Motor neuron (in vitro differentiated cells): ENCODE results near the gene PNPLA2. TPM values are rescaled to one million over a fixed set of nuclear protein-coding genes. Genes with fewer than 3 reads are reported as not detected.
A peak's percentile ranks its signal among the peaks of the same experiment; 100 is the strongest.

Experiments
- ATAC-seq, 8 experiments: fragments of 200-7000 bp; cut with Tn5 transposase; replicated peaks in 6 of 8; 2 replicates each; pipeline ENCODE4 v1.8.0; 2021; ENCODE audit warnings: mild to moderate bottlenecking in 8 of 8, moderate library complexity in 8 of 8
- H3K27ac ChIP-seq, 2 donors: fragments of 250-450 bp; sonication (Bioruptor Pico); 2 replicates each; pipeline ENCODE4 v1.9.0; 2021; ENCODE audit warnings: antibody characterized with exemption in 2 of 2, mild to moderate bottlenecking in 2 of 2, moderate library complexity in 1 of 2
- H3K4me1 ChIP-seq, 2 donors: fragments of 250-450 bp; sonication (Bioruptor Pico); replicated peaks in 1 of 2; 2 replicates each; pipeline ENCODE4 v1.6.1; 2021; ENCODE audit warnings: antibody characterized with exemption in 2 of 2, mild to moderate bottlenecking in 2 of 2, moderate library complexity in 1 of 2
- H3K4me3 ChIP-seq, 5 donors: fragments of 250-450 bp; sonication (Bioruptor Pico); 2 replicates each; pipeline ENCODE4 v1.9.0; 2021; ENCODE audit warnings: antibody characterized with exemption in 5 of 5, mild to moderate bottlenecking in 5 of 5, moderate library complexity in 4 of 5
- WGBS, 10 experiments: fragments of 450-650 bp; shearing (Covaris generic); methylation state at CpG; one replicate each; pipeline ENCODE4 v1.0.0; 2022; 5-methylcytosine and 5-hydroxymethylcytosine counted together
- in situ Hi-C, 9 experiments: fragments of 400-800 bp; cut with MboI; loops; one replicate each; pipeline ENCODE4 v1.15.0; 2021; ENCODE audit warnings: low sequenced_read_pairs in 9 of 9, low pct_unique_long_range_greater_than_20kb in 2 of 9; ENCODE audit not compliant: unreplicated experiment in 9 of 9
- total RNA-seq, 8 experiments: library from RNA; unstranded; fragments of 300-600 nt; gene quantifications; 2 replicates each; pipeline versions ENCODE4 v1.2.3 to v1.2.4, GENCODE V29; 2022

The PNPLA2 gene
- total RNA-seq, 8 experiments from 2014 or later, result 5.2 to 58.7 (median 13.1) TPM

GRCh38 chr11:796565-797295 lies 22.0 kb upstream of the PNPLA2 start:
- WGBS, 10 experiments, result 0 to 20% (median 6%) methylated on average over 1 to 6 of the region's 18 CpGs; no CpG with 5 or more reads in 7 of the 10 experiments
- peaks cover 23 to 28% of the 10 kb centered on the region in 2 donors for H3K4me1 ChIP-seq
- in situ Hi-C loops, result no loop called here
- H3K4me3 ChIP-seq, result peak overlapping the region; percentile 54 to 79 (median 61)
- ATAC-seq, result peak in 5 of 8 experiments; percentile 0 to 2 (median 0)
- H3K27ac ChIP-seq, result peak overlapping the region; percentile 95 to 97

DNA sequence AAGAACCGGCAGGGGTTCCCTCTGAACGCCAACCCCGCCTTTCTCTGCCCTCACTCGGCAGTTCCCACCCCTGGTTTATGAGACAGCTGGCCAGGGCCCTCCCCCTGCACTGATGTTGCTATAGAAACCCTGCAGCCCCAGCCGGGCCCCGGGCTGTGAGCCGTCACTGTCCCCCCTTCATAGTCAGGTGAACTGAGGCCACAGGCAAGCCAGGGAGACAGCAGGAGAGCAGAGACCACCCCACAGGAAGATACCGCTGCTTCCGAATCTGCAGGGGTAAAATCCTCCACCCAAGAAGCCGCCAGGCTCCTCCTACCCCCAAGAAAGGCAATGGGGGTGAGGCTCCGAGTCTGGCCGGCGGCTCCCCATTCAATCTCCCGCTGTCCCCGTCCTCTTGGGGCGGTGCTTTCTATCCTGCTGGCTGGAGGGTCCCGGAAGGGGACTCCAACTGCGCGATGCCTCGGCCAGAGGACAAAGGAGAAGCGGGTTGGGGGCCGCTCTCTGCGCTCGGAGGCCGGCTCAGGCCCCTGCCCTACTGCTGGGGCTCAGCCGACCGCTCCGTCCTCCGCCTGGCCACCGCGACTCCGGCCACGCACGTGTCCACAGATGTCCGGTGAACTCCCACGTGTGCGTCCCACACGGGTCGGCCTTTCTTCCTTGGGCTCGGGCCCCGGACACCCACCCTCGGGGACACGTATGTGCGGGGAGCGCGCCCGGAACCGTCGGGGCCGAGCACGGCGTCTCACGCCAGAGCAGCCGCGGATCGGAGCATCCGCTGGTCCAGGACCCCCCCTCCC lies 21.2 kb upstream of the PNPLA2 start:
- ATAC-seq, result peak; percentile 40 to 76 (median 68)
- in situ Hi-C loops, result no loop called here
- Histone ChIP-seq H3K4me3 (peak overlapping the region; percentile 54 to 79 (median 61)), H3K27ac (peak overlapping the region; percentile 95 to 97), H3K4me1 (peaks cover 23 to 28% of the 10 kb centered on the region in 2 donors)
- WGBS, 10 experiments, result 0% methylated on average over 3 to 7 of the region's 57 CpGs; no CpG with 5 or more reads in 6 of the 10 experiments

DNA sequence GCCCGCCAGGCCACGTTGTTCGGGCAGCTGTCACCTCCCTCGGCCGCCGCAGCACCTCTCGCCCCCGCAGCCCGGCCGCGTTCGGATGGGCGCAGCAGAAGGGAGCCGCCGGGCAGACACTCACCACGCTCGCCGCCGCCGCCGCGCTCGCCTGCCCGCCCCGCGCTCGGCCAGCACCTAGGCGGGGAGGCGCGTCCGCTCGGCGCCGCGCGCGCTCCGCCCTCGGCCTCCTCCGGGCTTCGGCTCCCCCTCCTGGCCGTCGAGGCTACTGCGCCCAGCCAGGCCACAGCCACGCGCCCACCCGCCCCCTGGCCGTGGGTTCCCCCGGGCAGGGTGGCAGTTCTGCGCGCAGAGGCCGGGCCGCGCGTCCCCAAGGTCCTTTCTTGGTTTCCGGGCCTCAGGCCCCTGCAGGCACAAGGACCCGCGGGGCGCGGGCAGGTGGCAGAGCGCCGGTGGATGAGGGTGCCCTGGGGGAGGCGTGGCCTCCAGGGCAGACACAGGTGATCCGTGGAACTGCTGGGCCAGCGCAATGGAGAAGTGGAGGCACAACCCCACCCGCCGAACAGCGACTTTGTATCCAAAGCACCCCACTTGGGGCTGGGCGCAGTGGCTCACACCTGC lies 20.5 kb upstream of the PNPLA2 start, which contains the start of gene SLC25A22:
TSS of gene SLC25A22 (minus strand) at position 189 of the 621 bp plus-strand sequence. CDS start 3,275 bp downstream, outside the sequence.
- H3K4me3 ChIP-seq, result peak within 1 kb of the TSS; percentile 54 to 79 (median 61)
- WGBS, 10 experiments, result 0 to 11% (median 3%) methylated on average over 1 to 5 of the region's 69 CpGs; no CpG with 5 or more reads in 7 of the 10 experiments
- peaks cover 23 to 28% of the 10 kb centered on the region in 2 donors for H3K4me1 ChIP-seq
- peak within 1 kb of the TSS; percentile 95 to 97 for H3K27ac ChIP-seq
- in situ Hi-C loops, result no loop called here
- ATAC-seq, result peak; percentile 31 to 64 (median 39)

- Histone ChIP-seq H3K4me1 (peaks cover 31 to 36% of the 10 kb centered on the region in 2 donors), H3K27ac (no peak overlapping the region), H3K4me3 (no peak overlapping the region)
- no peak for ATAC-seq
- in situ Hi-C loops, result no loop called here
- no CpG with 5 or more reads among the region's 32 CpGs for WGBS, 10 experiments
Observed at GRCh38 chr11:799641-800316, 18.9 kb upstream of the PNPLA2 start.

- no peak overlapping the region for H3K4me3 ChIP-seq
- no peak for ATAC-seq
- H3K27ac ChIP-seq, result no peak overlapping the region
- no CpG with 5 or more reads among the region's 30 CpGs for WGBS, 10 experiments
- H3K4me1 ChIP-seq, result peaks cover 25 to 30% of the 10 kb centered on the region in 2 donors
- in situ Hi-C loops, result no loop called here
Observed at GRCh38 chr11:800473-800872, 18.2 kb upstream of the PNPLA2 start.

- WGBS, 10 experiments, result 89 to 93% methylated on average over 3 to 5 of the region's 20 CpGs; no CpG with 5 or more reads in 8 of the 10 experiments
- in situ Hi-C loops, result no loop called here
- ATAC-seq, result no peak
- Histone ChIP-seq H3K4me3 (no peak overlapping the region), H3K27ac (no peak overlapping the region), H3K4me1 (peaks cover 19 to 27% of the 10 kb centered on the region in 2 donors)
Observed at GRCh38 chr11:801097-801780, 17.5 kb upstream of the PNPLA2 start.

- no peak for ATAC-seq
- Histone ChIP-seq H3K4me3 (no peak overlapping the region), H3K4me1 (peaks cover 15 to 20% of the 10 kb centered on the region in 2 donors), H3K27ac (no peak overlapping the region)
- 94 to 100% methylated on average over 1 to 6 of the region's 21 CpGs; no CpG with 5 or more reads in 8 of the 10 experiments for WGBS, 10 experiments
- in situ Hi-C loops, result no loop called here
Observed at GRCh38 chr11:802018-802617, 16.6 kb upstream of the PNPLA2 start.

- peaks cover 15 to 20% of the 10 kb centered on the region in 2 donors for H3K4me1 ChIP-seq
- ATAC-seq, result no peak
- H3K27ac ChIP-seq, result no peak overlapping the region
- in situ Hi-C loops, result no loop called here
- 90 to 100% (median 100%) methylated on average over 1 to 8 of the region's 28 CpGs; no CpG with 5 or more reads in 7 of the 10 experiments for WGBS, 10 experiments
- H3K4me3 ChIP-seq, result no peak overlapping the region
Observed at GRCh38 chr11:802693-803466, 15.8 kb upstream of the PNPLA2 start.

- H3K4me3 ChIP-seq, result no peak overlapping the region
- WGBS, 10 experiments, result no CpG with 5 or more reads among the region's 8 CpGs
- in situ Hi-C loops, result no loop called here
- H3K27ac ChIP-seq, result no peak overlapping the region
- H3K4me1 ChIP-seq, result peaks cover 16 to 23% of the 10 kb centered on the region in 2 donors
- no peak for ATAC-seq
Observed at GRCh38 chr11:803467-803742, 15.3 kb upstream of the PNPLA2 start.

- ATAC-seq, result peak in 3 of 8 experiments; percentile 1 to 2 (median 2)
- Histone ChIP-seq H3K27ac (peak overlapping the region in 1 of 2 donors; percentile 48), H3K4me1 (peaks cover 17 to 21% of the 10 kb centered on the region in 2 donors), H3K4me3 (peak overlapping the region; percentile 36 to 47 (median 44))
- in situ Hi-C loops, result no loop called here
- 53 to 57% methylated on average over 3 to 11 of the region's 26 CpGs; no CpG with 5 or more reads in 8 of the 10 experiments for WGBS, 10 experiments
Observed at GRCh38 chr11:803770-804598, 14.7 kb upstream of the PNPLA2 start.

GRCh38 chr11:804599-804964 lies 14.1 kb upstream of the PNPLA2 start:
- in situ Hi-C loops, result no loop called here
- Histone ChIP-seq H3K4me1 (peaks cover 17 to 21% of the 10 kb centered on the region in 2 donors), H3K27ac (peak overlapping the region; percentile 48 to 74), H3K4me3 (peak overlapping the region; percentile 36 to 47 (median 44))
- WGBS, 10 experiments, result 0 to 2% methylated on average over 1 to 7 of the region's 18 CpGs; no CpG with 5 or more reads in 8 of the 10 experiments
- no peak for ATAC-seq
